GM11168 (cell line): ENCODE results near the gene HSF5.

Source experiments
- in situ Hi-C: fragments of 300-500 bp; cut with MboI; formaldehyde crosslinking; loops from one replicate; pipeline ENCODE4 v1.12.0; 2022; ENCODE audit warnings: low sequenced_read_pairs; ENCODE audit not compliant: unreplicated experiment

Gene HSF5, protein sequence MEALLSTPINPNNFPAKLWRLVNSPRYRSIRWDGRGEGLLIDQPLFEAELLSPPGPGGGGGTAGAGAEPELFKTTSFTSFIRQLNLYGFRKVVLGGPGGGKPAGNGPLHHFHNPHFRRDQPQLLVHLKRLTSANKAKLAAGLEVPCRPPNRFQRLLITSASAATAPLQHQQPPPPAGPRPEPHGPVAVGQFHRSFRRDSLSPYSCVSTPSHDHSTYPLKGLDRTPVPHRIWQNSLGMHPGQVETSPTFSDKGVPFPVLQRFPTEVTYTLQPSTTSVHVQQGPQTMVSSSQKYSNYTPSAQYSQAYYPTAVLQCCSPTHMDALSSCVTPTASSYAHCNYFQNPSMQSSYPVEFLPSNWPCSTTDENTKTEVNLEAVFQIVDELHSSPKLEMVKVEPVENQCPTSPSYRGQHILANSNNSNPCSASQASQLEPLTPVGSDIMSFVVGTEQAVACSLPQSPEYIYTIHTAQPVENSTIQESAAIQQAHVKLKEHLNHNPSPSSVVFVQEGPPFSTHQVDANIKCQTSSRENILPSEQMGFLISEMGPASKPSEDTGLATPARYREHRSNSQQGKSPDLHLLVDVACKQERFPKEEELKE

DNA sequence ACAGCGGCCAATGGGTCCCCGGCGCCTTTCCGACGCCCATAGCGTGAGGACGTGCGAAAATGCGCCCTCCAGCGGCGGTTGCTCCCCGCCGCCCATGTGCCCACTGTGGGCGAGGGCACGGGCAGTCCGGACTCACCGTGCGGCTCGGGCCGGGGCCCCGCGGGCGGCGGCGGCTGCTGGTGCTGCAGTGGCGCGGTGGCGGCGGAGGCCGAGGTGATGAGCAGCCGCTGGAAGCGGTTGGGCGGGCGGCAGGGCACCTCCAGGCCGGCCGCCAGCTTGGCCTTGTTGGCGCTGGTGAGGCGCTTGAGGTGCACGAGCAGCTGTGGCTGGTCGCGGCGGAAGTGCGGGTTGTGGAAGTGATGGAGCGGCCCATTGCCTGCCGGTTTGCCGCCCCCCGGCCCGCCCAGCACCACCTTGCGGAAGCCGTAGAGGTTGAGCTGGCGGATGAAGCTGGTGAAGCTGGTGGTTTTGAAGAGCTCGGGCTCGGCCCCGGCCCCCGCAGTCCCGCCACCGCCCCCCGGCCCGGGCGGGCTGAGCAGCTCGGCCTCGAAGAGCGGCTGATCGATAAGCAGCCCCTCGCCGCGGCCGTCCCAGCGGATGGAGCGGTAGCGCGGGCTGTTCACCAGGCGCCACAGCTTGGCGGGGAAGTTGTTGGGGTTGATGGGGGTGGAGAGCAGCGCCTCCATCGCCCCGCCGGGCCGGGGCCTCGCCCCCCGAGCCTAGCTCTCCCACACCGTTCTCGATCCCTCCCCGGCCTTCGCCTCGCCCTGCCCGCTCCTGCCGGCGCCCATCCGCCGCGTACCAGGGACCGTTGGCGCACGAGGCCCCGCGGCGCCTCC, at the start of gene HSF5:
Gene HSF5, minus strand, starts transcription at position 820 of the 839 bp plus-strand sequence. Its CDS starts 134 bp downstream, at position 686.
- in situ Hi-C loops = no loop called here

- in situ Hi-C loops = no loop called here
Measured at GRCh38 chr17:58537266-58537665, 49.1 kb upstream of the HSF5 start.

DNA sequence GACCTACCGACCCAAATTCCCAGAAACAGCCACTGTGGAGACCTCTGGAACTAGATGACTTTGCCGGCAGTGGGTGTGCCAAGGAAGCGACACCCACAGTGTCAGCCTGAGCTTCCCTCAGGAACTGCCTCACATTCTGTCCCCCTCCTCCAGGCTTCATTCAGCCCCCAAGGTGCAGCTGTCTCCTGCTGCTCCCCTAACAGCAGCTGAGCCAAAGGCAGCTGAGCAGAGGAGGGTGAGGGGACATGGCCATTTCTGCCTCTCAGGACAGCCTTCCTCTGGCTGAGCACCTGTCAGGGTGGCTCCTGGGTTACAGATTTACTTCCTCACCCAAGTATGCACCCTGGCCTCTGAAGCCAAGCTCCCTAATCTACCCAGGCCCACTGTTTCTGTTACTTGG, 48.3 kb upstream of the HSF5 start:
- in situ Hi-C loops = no loop called here

DNA sequence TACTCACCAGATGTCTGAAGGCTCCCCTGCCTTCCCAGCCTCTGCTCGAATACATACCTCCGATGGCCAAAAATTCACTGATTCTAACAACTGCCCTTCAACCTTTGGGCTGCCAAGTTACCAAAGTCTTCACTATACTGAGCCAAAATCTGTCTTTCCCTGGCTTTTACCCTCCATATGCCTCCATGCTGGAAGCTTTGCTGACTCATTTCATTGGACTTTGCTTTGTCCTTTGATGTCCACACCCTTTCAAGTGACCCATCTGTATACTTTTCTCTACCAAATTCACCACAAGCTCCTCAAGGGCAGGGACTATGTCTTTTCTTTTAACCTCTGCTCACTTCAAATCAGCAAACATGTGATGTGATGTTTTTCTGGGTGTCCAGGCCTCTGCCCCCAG, 47.2 kb upstream of the HSF5 start:
- in situ Hi-C loops = no loop called here

DNA sequence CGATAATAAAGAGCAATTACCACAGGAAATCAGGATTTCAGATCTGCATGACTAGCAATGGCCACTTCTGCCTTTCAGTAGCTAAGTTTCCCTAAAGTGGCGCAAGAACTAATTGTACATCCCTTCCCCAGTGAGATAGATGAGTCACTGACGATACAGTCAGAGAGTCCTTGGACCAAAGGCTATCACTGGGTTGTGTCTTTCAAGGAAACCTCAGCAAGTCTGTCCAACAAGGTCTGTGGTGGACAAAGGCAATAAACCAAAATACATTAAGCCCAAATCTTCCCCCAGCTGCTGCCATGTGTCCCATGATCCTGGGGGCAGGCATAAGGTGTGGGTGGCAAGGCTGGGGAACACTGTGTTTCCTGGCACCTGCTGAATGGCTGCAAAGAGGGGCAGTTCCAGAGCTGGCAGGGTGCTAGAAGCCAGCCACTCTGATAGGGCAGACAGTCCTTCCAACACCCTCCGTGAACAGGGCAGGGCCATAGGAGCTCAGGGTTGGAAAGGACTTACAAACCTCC, 46.8 kb upstream of the HSF5 start:
- in situ Hi-C loops = no loop called here

GRCh38 chr17:58534331-58534730, 46.1 kb upstream of the HSF5 start:
- in situ Hi-C loops = no loop called here

DNA sequence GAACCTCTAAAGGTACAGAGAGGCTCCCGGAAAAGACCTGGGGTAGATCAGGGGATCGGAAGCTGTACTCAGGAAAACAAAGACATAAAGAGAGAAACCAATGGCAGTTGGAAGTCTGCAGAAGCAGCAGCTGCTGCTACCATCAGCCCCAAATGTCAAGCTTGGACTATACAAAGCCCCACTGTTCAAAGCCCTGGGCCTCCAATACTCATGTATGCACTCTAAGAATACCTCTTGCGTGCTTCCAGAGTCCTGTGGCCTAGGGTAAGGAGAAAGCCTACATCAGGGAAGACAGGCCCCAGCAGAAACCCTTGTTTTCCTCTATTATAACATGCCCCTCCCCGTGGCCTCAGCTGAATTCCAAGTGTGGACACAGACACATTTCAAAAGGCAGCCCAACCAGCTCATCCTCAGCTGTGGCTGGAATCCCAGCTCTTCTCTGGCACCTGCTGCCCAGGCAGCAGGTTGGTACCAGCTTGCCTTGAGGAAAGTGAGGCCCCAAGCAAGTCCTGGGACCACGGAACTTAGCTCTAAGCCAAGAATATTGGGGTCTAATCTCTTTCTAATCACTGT, 45.5 kb upstream of the HSF5 start:
- in situ Hi-C loops = no loop called here

DNA sequence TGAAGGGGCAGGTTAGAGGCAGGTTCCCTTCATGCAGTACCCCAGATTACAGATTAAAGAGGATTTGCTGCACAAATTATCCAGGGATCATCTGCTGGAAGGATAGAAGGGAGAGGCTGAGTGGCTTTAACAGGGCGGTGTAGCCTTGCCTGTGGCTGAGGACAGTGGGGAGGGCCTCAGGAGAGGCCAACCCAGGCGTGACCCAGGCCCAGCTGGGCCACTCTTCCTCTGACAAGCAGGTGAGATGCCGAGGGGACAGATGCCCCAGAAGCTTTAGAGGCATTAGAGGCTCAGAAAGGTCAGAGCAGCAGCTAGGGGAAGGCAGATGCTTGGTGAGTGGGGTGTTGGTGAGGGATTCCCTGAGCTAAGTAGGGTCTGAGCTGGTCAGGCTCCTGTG, 44.3 kb upstream of the HSF5 start:
- in situ Hi-C loops = no loop called here

DNA sequence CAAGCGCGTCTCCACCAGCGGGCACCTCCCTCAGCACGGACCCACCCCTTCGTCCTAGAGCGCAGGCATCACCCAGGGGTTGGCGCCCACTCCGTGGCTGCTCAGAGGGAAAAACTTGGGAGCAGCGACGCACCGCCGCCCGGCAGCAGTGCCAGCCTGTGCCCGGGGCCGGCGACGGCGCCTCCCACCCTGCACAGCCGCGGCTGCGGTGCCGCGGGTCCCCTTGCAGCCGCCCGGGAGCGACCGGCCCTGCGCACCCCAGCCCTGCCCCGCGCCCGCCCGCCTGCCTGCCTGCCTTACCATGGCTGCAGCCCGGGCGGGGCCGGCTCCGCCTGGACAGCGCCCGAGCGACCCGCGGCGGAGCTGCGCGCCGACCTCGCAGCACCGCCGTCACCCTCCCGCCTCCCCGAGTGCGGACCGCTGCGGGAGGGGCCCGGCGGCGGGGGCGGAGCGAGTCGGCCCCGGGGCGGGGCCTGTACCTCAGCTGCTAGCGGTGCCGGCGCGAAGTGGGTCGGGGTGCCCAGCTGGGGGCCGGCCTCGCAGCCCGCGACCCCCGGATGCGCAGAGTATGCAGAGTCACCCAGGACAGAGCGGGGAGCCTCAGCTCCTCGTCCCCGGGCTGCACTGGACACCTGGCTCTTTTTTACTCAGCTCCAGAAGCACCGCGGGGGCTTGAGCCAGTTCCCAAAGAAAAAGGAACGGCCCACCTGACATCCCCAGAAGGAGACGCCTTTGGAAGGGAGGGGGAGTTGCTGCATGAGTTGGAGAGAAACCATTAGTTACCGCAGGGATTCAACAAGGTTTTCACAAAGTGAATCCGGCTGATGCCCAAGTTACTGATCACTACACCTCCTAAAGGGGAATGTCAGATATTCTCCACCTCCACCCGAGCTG, 43.7 kb upstream of the HSF5 start:
- in situ Hi-C loops = no loop called here

- in situ Hi-C loops = no loop called here
Measured at GRCh38 chr17:58531122-58531521, 42.9 kb upstream of the HSF5 start.

DNA sequence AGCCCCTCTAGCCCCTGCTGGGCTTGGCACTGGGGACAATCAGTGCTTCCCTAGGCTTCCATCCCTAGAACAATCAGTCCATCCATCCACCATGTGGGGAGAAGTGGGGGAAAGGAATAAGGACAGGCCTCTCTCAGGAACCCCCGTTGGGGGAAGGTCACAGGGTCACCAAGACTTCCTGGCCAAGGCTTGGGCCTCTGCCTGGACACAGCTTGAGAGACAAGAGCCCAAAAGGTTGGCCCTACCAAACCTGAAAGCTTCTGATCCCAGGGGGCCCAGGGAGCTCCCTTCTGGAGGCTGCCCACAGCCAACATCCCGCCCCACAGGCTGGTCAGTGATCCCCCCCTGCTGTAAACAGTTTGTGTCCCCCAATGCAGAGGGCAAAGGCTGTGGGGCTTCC, 42.4 kb upstream of the HSF5 start:
- in situ Hi-C loops = no loop called here

- in situ Hi-C loops = loop anchor here (10.0 kb wide), 1 partner anchor 476 kb away; no protein-coding TSS in a partner anchor
Measured at GRCh38 chr17:58529275-58529674, 41.1 kb upstream of the HSF5 start.

DNA sequence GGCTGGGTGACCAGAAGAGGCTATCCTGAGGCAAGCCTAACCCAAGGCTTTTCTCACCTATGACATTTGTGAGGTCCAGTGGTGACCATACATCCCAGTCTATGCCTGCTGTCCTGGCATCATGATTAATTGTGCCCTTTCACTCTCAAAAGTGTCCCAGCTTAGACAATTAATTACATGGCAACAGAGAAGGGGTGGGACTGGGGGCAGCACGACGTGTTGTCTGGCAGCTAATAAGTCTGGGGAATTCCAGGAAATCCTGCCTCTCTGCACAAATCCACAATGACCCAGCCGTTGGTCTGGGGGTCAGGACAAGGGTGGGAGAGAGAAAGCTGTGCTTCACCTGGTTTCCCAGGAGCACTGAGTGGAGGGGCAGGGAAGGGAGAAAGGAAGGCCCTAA, 40.2 kb upstream of the HSF5 start:
- in situ Hi-C loops = loop anchor here (10.0 kb wide), 1 partner anchor 476 kb away; no protein-coding TSS in a partner anchor

GRCh38 chr17:58527949-58528348, 39.7 kb upstream of the HSF5 start:
- in situ Hi-C loops = loop anchor here (10.0 kb wide), 1 partner anchor 477 kb away; no protein-coding TSS in a partner anchor

GRCh38 chr17:58527306-58527705, 39.1 kb upstream of the HSF5 start:
- in situ Hi-C loops = loop anchor here (10.0 kb wide), 1 partner anchor 477 kb away; no protein-coding TSS in a partner anchor

- in situ Hi-C loops = loop anchor here (10.0 kb wide), 1 partner anchor 480 kb away; no protein-coding TSS in a partner anchor
Measured at GRCh38 chr17:58525239-58525638, 37.0 kb upstream of the HSF5 start.

GRCh38 chr17:58521680-58522079, 33.5 kb upstream of the HSF5 start:
- in situ Hi-C loops = loop anchor here (10.0 kb wide), 1 partner anchor 483 kb away; no protein-coding TSS in a partner anchor

- in situ Hi-C loops = loop anchor here (10.0 kb wide), 1 partner anchor 484 kb away; no protein-coding TSS in a partner anchor
Measured at GRCh38 chr17:58520843-58521430, 32.7 kb upstream of the HSF5 start.
